ENCODE data around the gene COX6A1.

The COX6A1 gene

DNA sequence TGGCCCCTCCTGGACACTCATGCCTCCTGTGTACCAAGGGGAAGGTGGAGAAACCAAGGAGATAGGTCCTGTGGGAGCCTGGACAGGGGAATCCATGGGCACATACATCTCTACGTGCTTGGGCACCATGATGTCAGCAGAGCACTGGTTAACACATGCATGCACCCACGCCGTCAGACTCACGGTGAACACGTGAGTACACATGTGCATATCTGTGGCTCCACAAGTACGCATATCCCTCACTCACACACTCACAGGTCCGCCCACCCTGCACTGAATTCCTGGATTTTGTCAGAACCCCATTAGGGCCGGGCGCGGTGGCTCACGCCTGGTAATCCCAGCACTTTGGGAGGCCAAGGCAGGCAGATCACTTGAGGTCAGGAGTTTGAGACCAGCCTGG is 29.1 kb upstream of the COX6A1 start:
- no peaks in the 10 kb centered on the region for H3K27me3 ChIP-seq (replicated peaks; ENCODE audit: control insufficient read depth, insufficient read depth, low read length)
- DNase-seq (ENCODE audit: extremely low read depth, insufficient read length) = no peak
- no peaks in the 10 kb centered on the region for H3K36me3 ChIP-seq (ENCODE audit: control insufficient read depth, insufficient read depth, low read length)
- no peak overlapping the region for H3K4me3 ChIP-seq (replicated peaks; ENCODE audit: low read depth, low read length)
- TF ChIP-seq, protein P1, sequence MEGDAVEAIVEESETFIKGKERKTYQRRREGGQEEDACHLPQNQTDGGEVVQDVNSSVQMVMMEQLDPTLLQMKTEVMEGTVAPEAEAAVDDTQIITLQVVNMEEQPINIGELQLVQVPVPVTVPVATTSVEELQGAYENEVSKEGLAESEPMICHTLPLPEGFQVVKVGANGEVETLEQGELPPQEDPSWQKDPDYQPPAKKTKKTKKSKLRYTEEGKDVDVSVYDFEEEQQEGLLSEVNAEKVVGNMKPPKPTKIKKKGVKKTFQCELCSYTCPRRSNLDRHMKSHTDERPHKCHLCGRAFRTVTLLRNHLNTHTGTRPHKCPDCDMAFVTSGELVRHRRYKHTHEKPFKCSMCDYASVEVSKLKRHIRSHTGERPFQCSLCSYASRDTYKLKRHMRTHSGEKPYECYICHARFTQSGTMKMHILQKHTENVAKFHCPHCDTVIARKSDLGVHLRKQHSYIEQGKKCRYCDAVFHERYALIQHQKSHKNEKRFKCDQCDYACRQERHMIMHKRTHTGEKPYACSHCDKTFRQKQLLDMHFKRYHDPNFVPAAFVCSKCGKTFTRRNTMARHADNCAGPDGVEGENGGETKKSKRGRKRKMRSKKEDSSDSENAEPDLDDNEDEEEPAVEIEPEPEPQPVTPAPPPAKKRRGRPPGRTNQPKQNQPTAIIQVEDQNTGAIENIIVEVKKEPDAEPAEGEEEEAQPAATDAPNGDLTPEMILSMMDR (IDR thresholded peaks at IDR 0.05; ENCODE audit: insufficient read depth, low read length, poor library complexity, severe bottlenecking) = no peak

DNA sequence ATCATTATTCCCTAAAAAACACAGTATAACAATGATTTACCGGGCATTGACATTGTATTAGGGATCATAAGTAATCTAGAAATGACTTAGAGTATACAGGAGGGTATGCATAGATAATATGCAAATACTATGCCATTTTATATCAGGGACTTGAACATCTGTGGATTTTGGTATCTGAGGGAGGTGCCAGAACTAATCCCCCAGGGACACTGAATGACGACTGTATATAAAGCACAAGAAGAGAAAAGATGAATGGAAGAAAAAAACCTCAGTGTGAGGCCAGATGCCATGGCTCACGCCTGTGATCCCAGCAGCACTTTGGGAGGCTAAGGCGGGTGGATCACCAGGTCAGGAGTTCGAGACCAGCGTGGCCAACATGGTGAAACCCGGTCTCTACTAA is 25.5 kb upstream of the COX6A1 start:
- DNase-seq (ENCODE audit: extremely low read depth, insufficient read length) = no peak
- TF ChIP-seq, protein P1 (IDR thresholded peaks at IDR 0.05; ENCODE audit: insufficient read depth, low read length, poor library complexity, severe bottlenecking) = no peak
- H3K36me3 ChIP-seq (ENCODE audit: control insufficient read depth, insufficient read depth, low read length) = no peaks in the 10 kb centered on the region

DNA sequence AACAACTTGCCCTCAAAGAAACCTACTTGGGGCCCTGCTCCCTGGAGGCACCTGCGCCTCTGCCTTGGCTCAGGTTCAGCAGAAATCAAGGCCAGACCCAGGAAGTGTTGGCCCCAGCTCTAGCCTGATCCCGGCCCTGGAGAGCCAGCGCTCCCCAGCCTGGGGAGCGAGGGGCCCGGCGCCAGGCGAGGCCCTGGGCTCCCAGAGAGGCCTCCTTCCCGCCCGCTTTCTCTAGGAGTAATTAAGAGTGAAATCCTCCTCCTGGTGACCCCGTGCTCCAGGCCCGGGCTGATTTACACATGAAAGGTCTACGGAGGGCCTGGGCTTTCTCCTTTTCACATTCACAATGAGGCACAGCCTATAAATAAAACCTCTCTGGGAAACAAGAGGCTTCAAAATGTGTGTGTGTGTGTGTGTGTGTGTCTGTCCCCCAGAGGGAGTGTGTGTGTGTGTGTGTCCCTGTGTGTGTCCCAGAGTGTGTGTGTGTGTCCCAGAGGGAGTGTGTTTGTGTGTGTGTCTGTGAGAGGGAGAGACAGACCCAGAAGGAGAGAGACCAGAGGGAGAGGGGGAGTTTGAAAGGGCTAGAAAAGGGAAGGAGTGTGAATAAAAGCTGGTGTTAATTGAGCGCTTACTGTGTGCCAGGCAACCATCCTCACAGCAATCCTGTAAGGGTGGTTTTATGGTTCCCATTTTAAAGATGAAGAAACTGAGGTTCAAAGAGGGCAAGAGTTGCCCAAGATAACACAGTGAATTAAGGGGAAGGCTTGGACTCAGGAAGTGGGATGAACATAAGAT is 23.8 kb upstream of the COX6A1 start:
- no peak for DNase-seq (ENCODE audit: extremely low read depth, insufficient read length)
- Histone ChIP-seq H3K36me3 (ENCODE audit: control insufficient read depth, insufficient read depth, low read length) (no peaks in the 10 kb centered on the region), H3K4me3 (replicated peaks; ENCODE audit: low read depth, low read length) (no peak overlapping the region), H3K27me3 (replicated peaks; ENCODE audit: control insufficient read depth, insufficient read depth, low read length) (no peaks in the 10 kb centered on the region)
- TF ChIP-seq, protein P1 (IDR thresholded peaks at IDR 0.05; ENCODE audit: insufficient read depth, low read length, poor library complexity, severe bottlenecking) = no peak

More for the DNA sequence above, 25.5 kb upstream of the COX6A1 start:
- no peak overlapping the region for H3K4me3 ChIP-seq (replicated peaks; ENCODE audit: low read depth, low read length)
- H3K27me3 ChIP-seq (replicated peaks; ENCODE audit: control insufficient read depth, insufficient read depth, low read length) = no peaks in the 10 kb centered on the region

DNA sequence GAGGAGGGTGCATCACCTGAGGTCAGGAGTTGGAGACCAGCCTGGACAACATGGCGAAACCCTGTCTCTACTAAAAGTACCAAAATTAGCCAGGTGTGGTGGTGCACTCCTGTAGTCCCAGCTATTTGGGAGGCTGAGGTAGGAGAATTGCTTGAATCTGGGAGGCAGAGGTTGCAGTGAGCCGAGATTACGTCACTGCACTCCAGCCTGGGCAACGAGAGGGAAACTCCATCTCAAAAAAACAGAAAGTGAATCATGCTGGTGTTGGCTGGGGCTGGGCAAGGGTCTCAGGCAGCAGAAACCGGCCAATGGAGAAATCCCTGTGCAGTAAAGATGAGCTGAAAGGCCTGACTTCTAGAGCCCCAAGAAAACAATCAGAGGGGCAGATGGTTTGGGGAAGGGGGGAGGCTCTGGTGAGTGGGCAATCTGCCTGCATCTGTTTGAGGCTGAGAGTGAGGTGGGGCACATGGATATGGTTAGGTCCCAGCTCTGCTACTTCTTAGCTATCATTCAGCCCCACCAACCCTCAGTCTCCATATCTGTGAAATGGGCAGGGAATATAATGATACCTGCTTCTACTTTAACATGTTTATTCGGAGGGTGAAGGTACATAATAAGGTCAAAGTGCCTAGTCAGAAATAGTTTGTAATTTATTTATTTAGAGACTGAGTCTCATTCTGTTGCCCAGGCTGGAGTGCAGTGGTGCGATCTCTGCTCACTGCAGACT is 21.3 kb upstream of the COX6A1 start:
- H3K4me3 ChIP-seq (replicated peaks; ENCODE audit: low read depth, low read length) = no peak overlapping the region
- TF ChIP-seq, protein P1 (IDR thresholded peaks at IDR 0.05; ENCODE audit: insufficient read depth, low read length, poor library complexity, severe bottlenecking) = no peak
- no peak for DNase-seq (ENCODE audit: extremely low read depth, insufficient read length)
- no peaks in the 10 kb centered on the region for H3K27me3 ChIP-seq (replicated peaks; ENCODE audit: control insufficient read depth, insufficient read depth, low read length)
- no peaks in the 10 kb centered on the region for H3K36me3 ChIP-seq (ENCODE audit: control insufficient read depth, insufficient read depth, low read length)

DNA sequence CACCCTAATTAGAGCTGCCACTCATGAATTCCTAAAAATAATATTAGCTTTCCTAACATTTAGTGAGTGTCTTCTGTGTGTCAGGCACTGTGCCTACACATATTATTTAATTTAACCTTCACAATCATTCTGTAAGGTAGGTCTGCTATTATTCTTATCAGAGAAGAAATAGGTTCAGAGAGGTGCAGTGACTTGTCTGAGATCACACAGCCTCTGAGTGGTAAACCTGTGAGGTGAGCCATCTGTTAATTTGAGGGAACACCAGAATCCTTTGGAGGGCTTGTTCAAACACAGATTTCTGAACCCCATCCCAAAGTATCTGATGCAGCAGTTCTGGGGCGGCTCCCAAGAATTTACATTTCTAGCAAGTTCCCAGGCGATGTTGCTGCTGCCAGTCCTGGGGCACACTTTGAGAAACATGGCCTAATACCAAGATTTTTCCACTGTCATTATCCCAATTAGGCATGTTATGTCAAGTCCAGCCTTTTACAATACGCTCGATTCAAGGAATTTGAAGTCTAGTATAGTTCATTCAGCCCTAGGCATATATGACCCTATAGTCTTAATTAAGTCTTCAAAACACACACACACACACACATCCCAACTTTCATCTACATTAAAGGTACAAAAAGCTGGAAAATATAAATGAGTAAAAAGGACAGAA is 19.9 kb upstream of the COX6A1 start:
- TF ChIP-seq, protein P1 (IDR thresholded peaks at IDR 0.05; ENCODE audit: insufficient read depth, low read length, poor library complexity, severe bottlenecking) = no peak
- H3K4me3 ChIP-seq (replicated peaks; ENCODE audit: low read depth, low read length) = no peak overlapping the region
- H3K27me3 ChIP-seq (replicated peaks; ENCODE audit: control insufficient read depth, insufficient read depth, low read length) = no peaks in the 10 kb centered on the region
- no peak for DNase-seq (ENCODE audit: extremely low read depth, insufficient read length)
- no peaks in the 10 kb centered on the region for H3K36me3 ChIP-seq (ENCODE audit: control insufficient read depth, insufficient read depth, low read length)
